ENCODE data around the gene CC2D1A. TPM values are rescaled to one million over a fixed set of nuclear protein-coding genes. Genes with fewer than 3 reads are reported as not detected.

CC2D1A gene
- total RNA-seq, 1 donor from 2014 or later = 22.6 TPM

- Histone ChIP-seq H3K9ac (ENCODE audit: low read length) (no peak overlapping the region), H3K4me2 (ENCODE audit: low read length) (no peak overlapping the region), H3K27me3 (ENCODE audit: insufficient read depth, low read length) (no peaks in the 10 kb centered on the region), H3K9me3 (ENCODE audit: insufficient read depth, low read depth, low read length) (no peaks in the 10 kb centered on the region), H3K79me2 (ENCODE audit: insufficient read depth, low read length) (no peaks in the 10 kb centered on the region), H3K4me3 (ENCODE audit: insufficient read depth, low read depth, low read length) (no peak overlapping the region), H3K27ac (ENCODE audit: low read depth, low read length) (no peak overlapping the region), H3K36me3 (ENCODE audit: insufficient read depth, low read length) (no peaks in the 10 kb centered on the region), H4K20me1 (ENCODE audit: insufficient read depth, low read length) (peaks cover under 1% of the 10 kb centered on the region), H2AFZ (ENCODE audit: low read depth, low read length) (no peak overlapping the region), H3K4me1 (ENCODE audit: insufficient read depth, low read length) (peaks cover 5% of the 10 kb centered on the region)
- no peaks in the 10 kb centered on the region for H3K9me3 Mint-ChIP-seq (ENCODE audit: unreplicated experiment)
- H3K27ac Mint-ChIP-seq (ENCODE audit: unreplicated experiment) = no peak overlapping the region
- no peak overlapping the region for H3K4me3 Mint-ChIP-seq (ENCODE audit: unreplicated experiment)
- peaks cover 3% of the 10 kb centered on the region for H3K4me1 Mint-ChIP-seq (ENCODE audit: low read depth, unreplicated experiment)
- TF ChIP-seq CTCF (IDR thresholded peaks at IDR 0.05; ENCODE audit: insufficient read depth, low read depth, low read length) (no peak), EZH2 (IDR thresholded peaks at IDR 0.05; ENCODE audit: insufficient read depth, low read length) (no peak)
- FAIRE-seq (no peak), DNase-seq (ENCODE audit: low read depth) (no peak)
- no peaks in the 10 kb centered on the region for H3K27me3 Mint-ChIP-seq (ENCODE audit: low read depth, unreplicated experiment)
- H3K36me3 Mint-ChIP-seq (ENCODE audit: low read depth, unreplicated experiment) = peaks cover 22% of the 10 kb centered on the region
Measured at GRCh38 chr19:13963603-13964105, 57.7 kb downstream of the CC2D1A start.

GRCh38 chr19:13964776-13965175 lies 58.8 kb downstream of the CC2D1A start:
- Histone ChIP-seq H2AFZ (ENCODE audit: low read depth, low read length) (no peak overlapping the region), H3K36me3 (ENCODE audit: insufficient read depth, low read length) (no peaks in the 10 kb centered on the region), H3K27ac (ENCODE audit: low read depth, low read length) (no peak overlapping the region), H3K4me2 (ENCODE audit: low read length) (no peak overlapping the region), H3K9ac (ENCODE audit: low read length) (no peak overlapping the region), H3K79me2 (ENCODE audit: insufficient read depth, low read length) (no peaks in the 10 kb centered on the region), H3K9me3 (ENCODE audit: insufficient read depth, low read depth, low read length) (no peaks in the 10 kb centered on the region), H3K4me3 (ENCODE audit: insufficient read depth, low read depth, low read length) (no peak overlapping the region), H3K27me3 (ENCODE audit: insufficient read depth, low read length) (no peaks in the 10 kb centered on the region), H4K20me1 (ENCODE audit: insufficient read depth, low read length) (no peaks in the 10 kb centered on the region), H3K4me1 (ENCODE audit: insufficient read depth, low read length) (peaks cover 5% of the 10 kb centered on the region)
- H3K36me3 Mint-ChIP-seq (ENCODE audit: low read depth, unreplicated experiment) = peaks cover 25% of the 10 kb centered on the region
- H3K4me1 Mint-ChIP-seq (ENCODE audit: low read depth, unreplicated experiment) = peaks cover 3% of the 10 kb centered on the region
- H3K9me3 Mint-ChIP-seq (ENCODE audit: unreplicated experiment) = no peaks in the 10 kb centered on the region
- no peaks in the 10 kb centered on the region for H3K27me3 Mint-ChIP-seq (ENCODE audit: low read depth, unreplicated experiment)
- DNase-seq (ENCODE audit: low read depth) = peak; percentile 25
- TF ChIP-seq CTCF (IDR thresholded peaks at IDR 0.05; ENCODE audit: insufficient read depth, low read depth, low read length) (no peak), EZH2 (IDR thresholded peaks at IDR 0.05; ENCODE audit: insufficient read depth, low read length) (no peak)
- no peak for FAIRE-seq
- H3K27ac Mint-ChIP-seq (ENCODE audit: unreplicated experiment) = no peak overlapping the region
- H3K4me3 Mint-ChIP-seq (ENCODE audit: unreplicated experiment) = no peak overlapping the region

DNA sequence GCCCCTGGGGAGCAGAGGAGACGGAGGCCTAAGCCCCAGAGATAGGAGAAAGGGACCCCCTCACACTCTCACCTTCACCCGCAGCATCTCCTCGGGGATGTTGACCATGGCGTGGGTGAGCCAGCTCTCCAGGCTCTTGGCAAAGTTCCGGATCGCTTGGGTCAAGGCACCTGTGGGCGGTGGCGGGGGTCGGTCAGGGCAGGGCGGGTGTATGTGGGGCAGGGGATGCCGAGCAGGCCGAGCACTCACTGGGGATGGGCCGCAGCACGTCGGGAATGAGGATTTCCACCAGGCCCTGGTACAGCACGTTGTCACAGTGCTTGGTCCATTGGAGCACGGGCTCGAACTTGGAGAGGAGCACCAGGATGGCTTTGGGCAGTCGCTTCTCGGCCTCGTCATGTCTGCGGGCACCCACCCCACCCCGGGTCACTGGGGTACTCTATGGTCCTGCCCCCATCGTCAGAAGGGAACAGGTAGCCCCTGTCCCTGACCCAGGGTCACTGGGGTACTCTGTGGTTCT lies 59.4 kb downstream of the CC2D1A start:
- H3K27ac Mint-ChIP-seq (ENCODE audit: unreplicated experiment) = no peak overlapping the region
- no peaks in the 10 kb centered on the region for H3K27me3 Mint-ChIP-seq (ENCODE audit: low read depth, unreplicated experiment)
- Histone ChIP-seq H3K36me3 (ENCODE audit: insufficient read depth, low read length) (no peaks in the 10 kb centered on the region), H3K4me1 (ENCODE audit: insufficient read depth, low read length) (peaks cover 5% of the 10 kb centered on the region), H3K9me3 (ENCODE audit: insufficient read depth, low read depth, low read length) (no peaks in the 10 kb centered on the region), H2AFZ (ENCODE audit: low read depth, low read length) (no peak overlapping the region), H3K4me2 (ENCODE audit: low read length) (no peak overlapping the region), H3K9ac (ENCODE audit: low read length) (no peak overlapping the region), H3K27ac (ENCODE audit: low read depth, low read length) (no peak overlapping the region), H3K79me2 (ENCODE audit: insufficient read depth, low read length) (no peaks in the 10 kb centered on the region), H3K4me3 (ENCODE audit: insufficient read depth, low read depth, low read length) (no peak overlapping the region), H3K27me3 (ENCODE audit: insufficient read depth, low read length) (no peaks in the 10 kb centered on the region), H4K20me1 (ENCODE audit: insufficient read depth, low read length) (no peaks in the 10 kb centered on the region)
- FAIRE-seq (no peak), DNase-seq (ENCODE audit: low read depth) (no peak)
- peaks cover 26% of the 10 kb centered on the region for H3K36me3 Mint-ChIP-seq (ENCODE audit: low read depth, unreplicated experiment)
- peaks cover 3% of the 10 kb centered on the region for H3K4me1 Mint-ChIP-seq (ENCODE audit: low read depth, unreplicated experiment)
- TF ChIP-seq CTCF (IDR thresholded peaks at IDR 0.05; ENCODE audit: insufficient read depth, low read depth, low read length) (no peak), EZH2 (IDR thresholded peaks at IDR 0.05; ENCODE audit: insufficient read depth, low read length) (no peak)
- no peak overlapping the region for H3K4me3 Mint-ChIP-seq (ENCODE audit: unreplicated experiment)
- no peaks in the 10 kb centered on the region for H3K9me3 Mint-ChIP-seq (ENCODE audit: unreplicated experiment)

Measured in astrocyte (in vitro differentiated cells and primary cell).